Amygdala (tissue), 56 donors: ENCODE data around the gene DPYD.
"Not testable (repeated sequence)": the region's sequence is repeated elsewhere in the genome, so short reads cannot be mapped to it uniquely, and the experiment has no call there.

ENCODE experiments used
- DNase-seq, 56 donors: peaks; one replicate each; lab custom pipeline; 2025; lab: John Stamatoyannopoulos, UW

Gene DPYD

GRCh38 chr1:97392701-97393100 lies 528.1 kb downstream of the DPYD start:
- DNase-seq = no peak

- DNase-seq = no peak
These were observed 535.1 kb downstream of the DPYD start for GRCh38 chr1:97385536-97386277.

- DNase-seq = no peak
These were observed 536.4 kb downstream of the DPYD start for GRCh38 chr1:97384294-97384968.

- no peak for DNase-seq
These were observed 537.0 kb downstream of the DPYD start for GRCh38 chr1:97383797-97384196.

GRCh38 chr1:97382206-97382605 lies 538.6 kb downstream of the DPYD start:
- no peak for DNase-seq

- DNase-seq = no peak
These were observed 541.3 kb downstream of the DPYD start for GRCh38 chr1:97379387-97380075.

- no peak for DNase-seq
These were observed 542.2 kb downstream of the DPYD start for GRCh38 chr1:97378596-97378995.

- no peak for DNase-seq
These were observed 543.3 kb downstream of the DPYD start for GRCh38 chr1:97377432-97378034.

GRCh38 chr1:97373000-97373399 lies 547.8 kb downstream of the DPYD start:
- no peak for DNase-seq

GRCh38 chr1:97372531-97372930 lies 548.3 kb downstream of the DPYD start:
- DNase-seq = no peak

GRCh38 chr1:97368296-97368695 lies 552.5 kb downstream of the DPYD start:
- no peak for DNase-seq

- DNase-seq = no peak
These were observed 553.9 kb downstream of the DPYD start for GRCh38 chr1:97366984-97367383.

- no peak for DNase-seq
These were observed 555.8 kb downstream of the DPYD start for GRCh38 chr1:97365026-97365425.

- no peak for DNase-seq
These were observed 556.7 kb downstream of the DPYD start for GRCh38 chr1:97364086-97364485.

GRCh38 chr1:97356309-97356708 lies 564.5 kb downstream of the DPYD start:
- no peak for DNase-seq

GRCh38 chr1:97352936-97353382 lies 567.9 kb downstream of the DPYD start:
- no peak for DNase-seq

- DNase-seq = no peak
These were observed 569.0 kb downstream of the DPYD start for GRCh38 chr1:97351846-97352245.

- no peak for DNase-seq
These were observed 570.2 kb downstream of the DPYD start for GRCh38 chr1:97350662-97351061.

GRCh38 chr1:97350241-97350640 lies 570.6 kb downstream of the DPYD start:
- DNase-seq = no peak

GRCh38 chr1:97349794-97350193 lies 571.0 kb downstream of the DPYD start:
- not testable (repeated sequence) for DNase-seq

GRCh38 chr1:97348599-97349265 lies 572.1 kb downstream of the DPYD start:
- no peak for DNase-seq
